BJ (cell line): ENCODE measurements around the gene RNF141. TPM values are rescaled to one million over a fixed set of nuclear protein-coding genes. Genes with fewer than 3 reads are reported as not detected.

Experiments used
- CTCF ChIA-PET: fragments of 350-600 bp; formaldehyde crosslinking; extraction: SDS; loops from one replicate; lab custom pipeline; 2021; ENCODE audit warnings: antibody characterized with exemption, inconsistent platforms; lab: Yijun Ruan, JAX
- POLR2A ChIA-PET: fragments of 300-600 bp; sonication (Branson Sonifier 250); formaldehyde crosslinking; extraction: SDS; loops from one replicate; lab custom pipeline; 2021; ENCODE audit warnings: antibody characterized with exemption; lab: Charles Lee
- DNase-seq: peaks from one replicate; pipeline ENCODE4 v3.0.0-alpha.2; 2011; ENCODE audit warnings: low read depth
- H3K27me3 ChIP-seq: 2 replicates; pipeline ENCODE4 v1.6.0; 2011; ENCODE audit warnings: low read length; ENCODE audit not compliant: control insufficient read depth, insufficient read depth
- H3K36me3 ChIP-seq: 2 replicates; pipeline ENCODE4 v1.5.1; 2011; ENCODE audit warnings: low read length; ENCODE audit not compliant: control insufficient read depth, insufficient read depth
- H3K4me3 ChIP-seq: 2 replicates; pipeline ENCODE4 v1.5.1; 2011; ENCODE audit warnings: low read depth, mild to moderate bottlenecking, control low read depth, low read length
- CTCF ChIP-seq: IDR thresholded peaks from 2 replicates; pipeline ENCODE4 v1.5.1; 2011; ENCODE audit warnings: low read depth, mild to moderate bottlenecking, control low read depth, inconsistent platforms, low read length, moderate library complexity; ENCODE audit not compliant: insufficient read depth
- polyA plus RNA-seq: library from polyadenylated mRNA; depleted of rRNA; stranded (reverse); fragments of >200 nt; gene quantifications from 2 replicates; pipeline ENCODE4 v1.2.3, GENCODE V29; 2011

Gene RNF141
- polyA plus RNA-seq, 1 experiment = 12.1 TPM

GRCh38 chr11:10526974-10527918, 13.7 kb downstream of the RNF141 start:
- H3K36me3 ChIP-seq = peaks cover under 1% of the 10 kb centered on the region; the same call in 1 of the 2 replicates
- ChIA-PET CTCF (interaction anchor here (1.3 to 2.0 kb wide), 3 partner anchors 9 to 208 kb away, joined by 4 to 7 read pairs (median 6); partner anchors contain the start of gene RNF141), POLR2A (interaction anchor here (0.6 kb wide), 1 partner anchor 1810 kb away, joined by 3 read pairs; no protein-coding TSS in a partner anchor)
- H3K4me3 ChIP-seq = no peak overlapping the region
- no peaks in the 10 kb centered on the region for H3K27me3 ChIP-seq
- TF ChIP-seq CTCF = no peak
- DNase-seq = no peak

- no peaks in the 10 kb centered on the region for H3K27me3 ChIP-seq
- ChIA-PET CTCF (no interaction called here), POLR2A (no interaction called here)
- no peak for DNase-seq
- H3K4me3 ChIP-seq = no peak overlapping the region
- peaks cover 1% of the 10 kb centered on the region; the same call in 1 of the 2 replicates for H3K36me3 ChIP-seq
- no peak for TF ChIP-seq CTCF
These were observed 16.5 kb downstream of the RNF141 start for GRCh38 chr11:10524471-10524870.

- peaks cover 2% of the 10 kb centered on the region for H3K36me3 ChIP-seq
- no peak for TF ChIP-seq CTCF
- ChIA-PET POLR2A (no interaction called here), CTCF (interaction anchor here (1.1 kb wide), 1 partner anchor 207 kb away, joined by 3 read pairs; no protein-coding TSS in a partner anchor)
- no peaks in the 10 kb centered on the region for H3K27me3 ChIP-seq
- no peak overlapping the region for H3K4me3 ChIP-seq
- no peak for DNase-seq
These were observed 18.1 kb downstream of the RNF141 start for GRCh38 chr11:10522921-10523320.

GRCh38 chr11:10522276-10522675, 18.7 kb downstream of the RNF141 start:
- POLR2A ChIA-PET = no interaction called here
- no peak for TF ChIP-seq CTCF
- Histone ChIP-seq H3K4me3 (no peak overlapping the region), H3K36me3 (peaks cover 2% of the 10 kb centered on the region), H3K27me3 (no peaks in the 10 kb centered on the region)
- CTCF ChIA-PET = no interaction called here
- DNase-seq = no peak

GRCh38 chr11:10520562-10520961, 20.4 kb downstream of the RNF141 start:
- Histone ChIP-seq H3K4me3 (no peak overlapping the region), H3K36me3 (peaks cover 4% of the 10 kb centered on the region), H3K27me3 (no peaks in the 10 kb centered on the region)
- ChIA-PET POLR2A (no interaction called here), CTCF (interaction anchor here (1.8 kb wide), 1 partner anchor 20 kb away, joined by 4 read pairs; the partner anchor contains the start of gene RNF141)
- TF ChIP-seq CTCF = no peak
- no peak for DNase-seq
